HG02884 (cell line): ENCODE results near the gene GTF3C6.
A peak's percentile ranks its signal among the peaks of the same experiment; 100 is the strongest.
"Not testable (repeated sequence)": the region's sequence is repeated elsewhere in the genome, so short reads cannot be mapped to it uniquely, and the experiment has no call there.

Experiments
- ATAC-seq: cut with Tn5 transposase; IDR thresholded peaks from one replicate; pipeline ENCODE4 v1.9.1; 2021; ENCODE audit warnings: mild to moderate bottlenecking, moderate library complexity; ENCODE audit not compliant: unreplicated experiment

GTF3C6 gene

GRCh38 chr6:110958329-110959192 lies at the start of gene GTF3C6:
Gene GTF3C6, plus strand, starts transcription at chr6:110958706. Its CDS starts 64 bp downstream, at chr6:110958770.
- peak; percentile 98 for ATAC-seq

- no peak for ATAC-seq
Measured at GRCh38 chr6:110930781-110931180, 27.7 kb upstream of the GTF3C6 start.

GRCh38 chr6:110933912-110934311 lies 24.6 kb upstream of the GTF3C6 start:
- ATAC-seq: no peak

GRCh38 chr6:110934381-110934898 lies 24.1 kb upstream of the GTF3C6 start:
- ATAC-seq: no peak

GRCh38 chr6:110935171-110935570 lies 23.3 kb upstream of the GTF3C6 start:
- no peak for ATAC-seq

- ATAC-seq: no peak
Measured at GRCh38 chr6:110938171-110938570, 20.3 kb upstream of the GTF3C6 start.

GRCh38 chr6:110939429-110940200 lies 18.9 kb upstream of the GTF3C6 start:
- no peak for ATAC-seq

GRCh38 chr6:110944681-110945151 lies 13.8 kb upstream of the GTF3C6 start:
- ATAC-seq: peak; percentile 100

GRCh38 chr6:110946498-110946897 lies 12.0 kb upstream of the GTF3C6 start:
- no peak for ATAC-seq

- ATAC-seq: no peak
Measured at GRCh38 chr6:110949679-110950285, 8.7 kb upstream of the GTF3C6 start.

GRCh38 chr6:110950440-110950839 lies 8.1 kb upstream of the GTF3C6 start:
- no peak for ATAC-seq

- no peak for ATAC-seq
Measured at GRCh38 chr6:110951008-110951407, 7.5 kb upstream of the GTF3C6 start.

- ATAC-seq: no peak
Measured at GRCh38 chr6:110951986-110952794, 6.3 kb upstream of the GTF3C6 start.

- no peak for ATAC-seq
Measured at GRCh38 chr6:110953633-110954303, 4.7 kb upstream of the GTF3C6 start.

- ATAC-seq: no peak
Measured at GRCh38 chr6:110960014-110960390, 1.5 kb downstream of the GTF3C6 start.

GRCh38 chr6:110962636-110963035 lies 4.1 kb downstream of the GTF3C6 start:
- ATAC-seq: not testable (repeated sequence)

GRCh38 chr6:110965629-110966229 lies 7.2 kb downstream of the GTF3C6 start:
- no peak for ATAC-seq

- ATAC-seq: not testable (repeated sequence)
Measured at GRCh38 chr6:110968661-110969060, 10.2 kb downstream of the GTF3C6 start.

- ATAC-seq: no peak
Measured at GRCh38 chr6:110971468-110971867, 13.0 kb downstream of the GTF3C6 start.
